ENCODE data around the gene SPON1.
"Not testable (repeated sequence)": the region's sequence is repeated elsewhere in the genome, so short reads cannot be mapped to it uniquely, and the experiment has no call there.

SPON1 gene

GRCh38 chr11:13983081-13983751 is 20.7 kb downstream of the SPON1 start:
- ATAC-seq (no peak), DNase-seq (no peak)

- DNase-seq (no peak), ATAC-seq (no peak)
Measured at GRCh38 chr11:13984616-13985450, 22.3 kb downstream of the SPON1 start.

- not testable (repeated sequence) for DNase-seq, ATAC-seq
Measured at GRCh38 chr11:13986695-13987094, 24.2 kb downstream of the SPON1 start.

GRCh38 chr11:13992158-13992856 is 29.8 kb downstream of the SPON1 start:
- not testable (repeated sequence) for DNase-seq, ATAC-seq

- ATAC-seq = no peak
- DNase-seq = no peak
Measured at GRCh38 chr11:13993096-13993765, 30.7 kb downstream of the SPON1 start.

DNA sequence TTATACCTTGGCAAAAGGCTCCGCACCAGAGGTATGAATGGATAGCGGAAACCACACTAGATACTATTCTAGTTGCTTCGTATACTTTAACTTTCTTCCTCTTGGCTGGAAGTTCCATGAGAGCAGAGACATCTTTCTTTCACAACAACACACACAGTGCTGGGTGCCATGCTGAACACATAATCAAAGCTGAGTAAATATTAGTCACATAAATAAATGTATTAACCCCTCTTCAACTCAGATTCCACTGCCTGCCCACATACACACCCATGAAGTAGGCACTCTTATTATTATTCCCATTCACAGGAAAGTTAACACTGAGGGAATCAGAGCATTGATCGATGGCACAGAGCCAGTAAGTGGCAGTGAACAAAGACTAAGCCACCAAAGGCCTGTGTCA is 35.4 kb downstream of the SPON1 start:
- DNase-seq = no peak
- no peak for ATAC-seq

DNA sequence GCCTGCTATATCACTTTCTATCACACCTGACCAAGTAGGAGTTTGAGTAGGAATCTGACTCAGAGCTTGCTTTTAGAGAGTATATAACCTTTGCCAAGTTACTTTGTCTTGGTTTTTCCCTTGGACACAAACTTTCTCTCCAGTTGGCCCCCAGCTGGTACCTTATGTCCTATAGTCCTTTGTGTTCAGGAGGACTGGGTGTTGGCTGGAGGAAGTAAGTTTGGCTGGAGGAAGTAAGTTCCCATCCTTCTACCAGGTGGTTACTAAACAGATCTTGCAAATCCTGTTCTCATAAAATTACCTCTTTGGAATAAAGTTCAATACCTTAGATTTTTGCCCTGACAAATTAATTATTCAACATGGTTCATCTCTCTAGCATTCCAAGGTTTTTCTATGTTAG is 37.2 kb downstream of the SPON1 start:
- no peak for ATAC-seq

DNA sequence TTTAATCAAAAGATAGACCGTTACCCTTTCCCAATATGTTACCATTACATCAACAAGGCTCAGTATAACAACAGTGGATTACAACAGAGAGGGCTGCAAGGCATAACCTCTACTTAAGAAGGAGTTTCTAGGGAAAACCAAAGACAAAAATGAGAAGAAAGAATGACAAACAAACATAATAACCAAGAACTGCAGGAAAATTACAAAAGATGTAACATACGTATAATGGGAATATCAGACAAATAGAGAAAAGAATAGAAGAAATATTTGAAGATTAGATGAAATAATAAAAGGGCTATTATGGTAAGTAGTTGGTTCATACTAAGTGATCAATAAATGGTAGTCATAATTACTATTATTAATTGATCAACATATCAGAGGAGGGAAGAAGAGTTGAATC is 39.1 kb downstream of the SPON1 start:
- DNase-seq (no peak), ATAC-seq (no peak)

More for the DNA sequence above, 37.2 kb downstream of the SPON1 start:
- DNase-seq = no peak

DNA sequence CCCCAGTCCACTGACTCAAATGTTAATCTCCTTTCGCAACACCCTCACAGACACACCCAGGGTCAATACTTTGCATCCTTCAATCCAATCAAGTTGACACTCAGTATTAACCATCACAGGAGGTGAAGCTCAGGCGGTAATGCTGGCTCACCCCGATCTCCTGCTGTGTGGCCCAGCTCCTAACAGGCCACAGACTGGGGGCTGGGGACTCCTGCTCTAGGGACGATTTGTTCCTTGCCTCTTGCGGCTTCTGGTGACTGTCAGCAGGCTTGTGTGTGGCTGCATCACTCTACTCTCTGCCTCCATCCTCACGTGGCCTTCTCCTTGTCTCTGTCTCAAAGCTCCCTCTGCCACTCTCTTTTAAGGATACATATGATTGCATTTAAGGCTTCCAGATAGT is 45.0 kb downstream of the SPON1 start:
- ATAC-seq (no peak), DNase-seq (no peak)

DNA sequence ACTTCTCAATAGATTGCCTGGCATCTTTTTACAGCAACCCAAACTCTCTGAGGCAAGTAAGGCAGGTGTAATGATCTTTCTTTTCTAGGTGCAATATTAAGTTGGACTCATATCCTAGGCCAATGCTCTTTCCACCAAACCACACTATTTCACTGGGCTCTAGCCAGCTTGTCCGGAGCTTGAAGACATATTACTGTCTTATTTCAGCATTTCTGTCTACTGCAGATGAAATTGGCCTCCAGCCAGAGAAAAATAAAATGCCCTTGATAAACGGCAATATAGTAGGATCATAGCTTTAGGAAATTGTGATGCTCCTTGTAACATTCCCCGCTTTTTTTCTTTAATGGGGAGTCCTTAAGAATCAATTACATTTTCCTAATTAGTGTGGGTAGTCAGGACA is 48.1 kb downstream of the SPON1 start:
- DNase-seq (no peak), ATAC-seq (no peak)

GRCh38 chr11:14012846-14013245 is 50.3 kb downstream of the SPON1 start:
- ATAC-seq = no peak
- DNase-seq = no peak

- DNase-seq (no peak), ATAC-seq (no peak)
Measured at GRCh38 chr11:14015711-14016110, 53.2 kb downstream of the SPON1 start.

GRCh38 chr11:14018441-14018840 is 55.9 kb downstream of the SPON1 start:
- no peak for DNase-seq

DNA sequence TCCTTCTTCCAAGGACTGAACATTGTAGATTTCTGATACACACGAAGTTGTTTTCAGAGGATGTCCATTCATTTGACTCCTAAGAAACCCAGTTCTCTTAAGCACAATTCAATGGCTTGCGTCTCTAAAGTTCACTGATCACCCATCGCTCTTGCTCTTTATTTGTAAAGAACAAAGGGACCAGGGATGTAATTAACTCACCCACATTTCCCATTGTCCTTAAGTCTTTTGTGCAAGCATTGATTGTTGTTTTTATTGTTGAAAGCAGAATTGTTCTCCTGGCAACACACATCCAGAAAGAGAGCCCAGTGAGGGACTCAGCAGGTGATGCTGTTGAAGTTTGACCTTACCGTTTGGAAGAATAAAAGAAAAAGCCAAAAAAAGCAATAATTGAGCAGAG is 59.2 kb downstream of the SPON1 start:
- no peak for ATAC-seq

More at GRCh38 chr11:14018441-14018840, 55.9 kb downstream of the SPON1 start:
- ATAC-seq = no peak

GRCh38 chr11:14022251-14022650 is 59.7 kb downstream of the SPON1 start:
- no peak for ATAC-seq
- no peak for DNase-seq

More for the DNA sequence above, 59.2 kb downstream of the SPON1 start:
- DNase-seq = no peak

DNA sequence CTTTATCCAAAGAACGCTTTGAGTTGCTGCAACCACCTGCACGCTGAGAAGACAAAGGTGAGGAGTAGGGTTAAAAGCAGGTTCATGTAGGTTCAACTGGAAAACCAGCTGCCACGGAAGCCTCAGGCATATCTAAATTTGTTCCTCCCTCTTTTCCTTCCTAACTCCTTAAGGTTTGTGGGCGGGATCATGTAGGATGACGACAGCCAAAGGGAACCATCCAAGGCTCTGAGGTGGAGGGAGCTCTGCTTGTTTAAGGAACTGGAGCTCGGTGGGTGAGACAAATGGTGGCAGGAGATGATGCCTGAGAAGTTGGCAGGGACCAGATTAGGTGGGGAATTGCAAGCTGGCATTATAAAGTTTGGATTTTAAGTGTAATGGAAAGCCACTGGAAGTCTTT is 60.3 kb downstream of the SPON1 start:
- ATAC-seq (no peak), DNase-seq (no peak)

GRCh38 chr11:14026961-14027360 is 64.4 kb downstream of the SPON1 start:
- no peak for ATAC-seq
- DNase-seq = no peak

GRCh38 chr11:14027525-14027924 is 65.0 kb downstream of the SPON1 start:
- DNase-seq = no peak
- ATAC-seq = no peak

- ATAC-seq (no peak), DNase-seq (no peak)
Measured at GRCh38 chr11:14029440-14029839, 66.9 kb downstream of the SPON1 start.

GRCh38 chr11:14029971-14030920 is 67.7 kb downstream of the SPON1 start:
- no peak for DNase-seq
- no peak for ATAC-seq

DNA sequence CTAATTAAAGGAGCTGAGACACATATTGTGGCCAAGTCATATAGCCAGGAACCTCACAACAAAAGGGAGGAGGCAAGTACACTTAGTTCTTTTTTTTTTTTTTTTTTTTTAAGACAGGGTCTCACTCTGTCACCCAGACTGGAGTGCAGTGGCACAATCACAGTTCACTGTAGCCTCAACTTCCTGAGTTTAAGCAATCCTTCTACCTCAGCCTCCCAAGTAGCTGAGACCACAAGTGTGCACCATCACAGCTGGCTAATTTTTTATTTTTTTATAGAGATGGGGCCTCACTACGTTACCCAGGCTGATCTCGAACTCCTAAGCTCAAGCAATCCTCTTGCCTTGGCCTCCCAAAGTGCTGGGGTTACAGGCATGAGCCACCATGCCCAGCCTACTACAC is 73.0 kb downstream of the SPON1 start:
- DNase-seq, ATAC-seq: not testable (repeated sequence)

All from stimulated activated naive CD8-positive, alpha-beta T cell treated with anti-CD3 and anti-CD28 coated beads, Interleukin-15, Interleukin-2, amounts not matched to agents 100 U/mL and 50 U/mL, for 24 hours (primary cell).